ENCODE data around the gene NPFFR1. TPM values are rescaled to one million over a fixed set of nuclear protein-coding genes. Genes with fewer than 3 reads are reported as not detected.

The NPFFR1 gene
- total RNA-seq, 1 donor from 2014 or later = not detected

DNA sequence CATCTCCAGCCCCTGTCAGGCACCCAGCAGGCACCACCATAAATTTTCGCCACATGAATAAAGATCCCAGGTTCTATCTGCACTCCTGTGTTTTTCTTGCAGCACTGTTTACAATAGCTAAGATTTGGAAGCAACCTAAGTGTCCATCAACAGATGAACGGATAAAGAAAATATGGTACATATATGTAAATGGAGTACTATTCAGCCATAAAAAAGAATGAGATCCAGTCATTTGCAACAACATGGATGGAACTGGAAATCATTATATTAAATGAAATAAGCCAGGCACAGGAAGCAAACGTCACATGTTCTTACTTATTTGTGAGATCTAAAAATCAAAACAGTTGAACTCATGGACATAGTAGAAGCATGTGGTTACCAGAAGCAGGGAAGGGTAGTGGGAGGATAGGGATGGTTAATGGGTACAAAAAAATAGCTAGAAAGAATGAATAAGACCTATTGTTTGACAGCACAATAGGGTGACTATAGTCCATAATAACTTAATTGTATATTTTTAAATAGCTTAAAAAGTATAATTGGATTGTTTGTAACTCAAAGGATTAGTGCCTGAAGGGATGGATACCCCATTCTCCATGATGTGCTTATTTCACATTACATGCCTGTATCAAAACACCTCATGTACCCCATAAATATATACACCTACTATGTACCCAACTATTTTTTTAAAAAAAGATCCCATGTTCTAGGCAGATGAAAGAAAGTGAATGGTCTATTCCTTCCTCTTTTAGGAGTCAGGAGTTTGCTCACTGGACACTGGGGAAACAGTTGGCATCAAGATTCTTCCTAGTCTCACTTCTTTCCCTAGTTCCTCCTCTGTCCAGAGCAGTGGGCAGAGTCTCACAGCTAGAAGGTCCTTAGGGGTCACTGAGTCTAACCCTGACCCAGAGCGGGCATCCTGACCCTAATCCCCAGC lies 1.0 kb upstream of the NPFFR1 start:
- Mint-ChIP-seq H3K27me3 (ENCODE audit: insufficient read depth, low read depth) (peaks cover 29% of the 10 kb centered on the region), H3K27ac (no peak overlapping the region), H3K36me3 (no peaks in the 10 kb centered on the region), H3K4me1 (no peaks in the 10 kb centered on the region), H3K4me3 (no peak overlapping the region), H3K9me3 (peaks cover 3% of the 10 kb centered on the region)
- Histone ChIP-seq H3K4me3 (no peak overlapping the region), H3K36me3 (no peaks in the 10 kb centered on the region), H2AFZ (replicated peaks) (no peak overlapping the region), H3K27ac (no peak overlapping the region), H3K79me2 (ENCODE audit: low read depth) (no peaks in the 10 kb centered on the region), H3F3A (ENCODE audit: low read depth) (no peaks in the 10 kb centered on the region), H4K20me1 (ENCODE audit: low read depth) (no peaks in the 10 kb centered on the region), H3K27me3 (peaks cover 64% of the 10 kb centered on the region), H3K4me1 (no peaks in the 10 kb centered on the region), H3K4me2 (no peak overlapping the region), H3K9ac (no peak overlapping the region), H3K9me3 (ENCODE audit: low read depth) (no peaks in the 10 kb centered on the region)
- no peak for TF ChIP-seq EZH2phosphoT487 (IDR thresholded peaks at IDR 0.05)
- TF ChIP-seq CTCF (IDR thresholded peaks at IDR 0.05) = no peak
- DNase-seq (ENCODE audit: low spot score) = no peak

- Mint-ChIP-seq H3K4me3 (peak overlapping the region; percentile 11), H3K27me3 (ENCODE audit: insufficient read depth, low read depth) (peaks cover 29% of the 10 kb centered on the region), H3K4me1 (no peaks in the 10 kb centered on the region), H3K36me3 (no peaks in the 10 kb centered on the region), H3K27ac (no peak overlapping the region), H3K9me3 (peaks cover 3% of the 10 kb centered on the region)
- Histone ChIP-seq H3K27ac (no peak overlapping the region), H3K79me2 (ENCODE audit: low read depth) (no peaks in the 10 kb centered on the region), H3K4me2 (peak overlapping the region; percentile 96), H3K4me1 (no peaks in the 10 kb centered on the region), H4K20me1 (ENCODE audit: low read depth) (no peaks in the 10 kb centered on the region), H2AFZ (replicated peaks) (peak overlapping the region; percentile 91), H3K9me3 (ENCODE audit: low read depth) (no peaks in the 10 kb centered on the region), H3K4me3 (peak overlapping the region; percentile 57), H3K9ac (no peak overlapping the region), H3K27me3 (peaks cover 64% of the 10 kb centered on the region), H3K36me3 (no peaks in the 10 kb centered on the region), H3F3A (ENCODE audit: low read depth) (no peaks in the 10 kb centered on the region)
- TF ChIP-seq EZH2 (IDR thresholded peaks at IDR 0.05) = no peak
- TF ChIP-seq EZH2phosphoT487 (IDR thresholded peaks at IDR 0.05) = no peak
- TF ChIP-seq CTCF (IDR thresholded peaks at IDR 0.05) = no peak
- DNase-seq (ENCODE audit: low spot score) = no peak
Observed at GRCh38 chr10:70283071-70283444, 746 bp downstream of the NPFFR1 start.

DNA sequence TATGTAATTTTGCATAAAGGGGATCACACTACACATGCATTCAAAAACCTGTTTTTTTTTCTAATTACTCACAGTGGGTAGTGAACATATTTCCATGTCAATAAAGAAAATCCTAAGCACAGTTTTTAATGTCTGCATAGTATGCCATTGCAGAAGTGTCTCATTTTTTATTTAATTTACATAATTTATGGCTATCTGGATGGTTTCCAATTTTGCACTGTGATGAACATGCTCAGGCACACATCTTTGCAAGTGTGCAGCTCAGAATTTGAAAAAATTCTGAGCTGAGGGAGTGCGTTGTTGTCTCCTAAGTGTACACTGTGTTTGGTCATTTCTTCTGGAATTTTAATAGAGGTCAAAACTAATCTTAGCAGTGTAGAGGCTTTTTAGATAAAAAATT lies 2.2 kb downstream of the NPFFR1 start:
- DNase-seq (ENCODE audit: low spot score) = no peak
- Histone ChIP-seq H3K4me3 (no peak overlapping the region), H3F3A (ENCODE audit: low read depth) (no peaks in the 10 kb centered on the region), H3K4me2 (no peak overlapping the region), H4K20me1 (ENCODE audit: low read depth) (no peaks in the 10 kb centered on the region), H3K27ac (no peak overlapping the region), H3K79me2 (ENCODE audit: low read depth) (no peaks in the 10 kb centered on the region), H3K9ac (no peak overlapping the region), H3K36me3 (no peaks in the 10 kb centered on the region), H3K9me3 (ENCODE audit: low read depth) (no peaks in the 10 kb centered on the region), H3K4me1 (no peaks in the 10 kb centered on the region), H2AFZ (replicated peaks) (no peak overlapping the region), H3K27me3 (peaks cover 64% of the 10 kb centered on the region)
- H3K4me1 Mint-ChIP-seq = no peaks in the 10 kb centered on the region
- peaks cover 29% of the 10 kb centered on the region for H3K27me3 Mint-ChIP-seq (ENCODE audit: insufficient read depth, low read depth)
- TF ChIP-seq CTCF (IDR thresholded peaks at IDR 0.05) (no peak), EZH2 (IDR thresholded peaks at IDR 0.05) (no peak), EZH2phosphoT487 (IDR thresholded peaks at IDR 0.05) (no peak)
- H3K4me3 Mint-ChIP-seq = no peak overlapping the region
- no peak overlapping the region for H3K27ac Mint-ChIP-seq
- peaks cover 3% of the 10 kb centered on the region for H3K9me3 Mint-ChIP-seq
- H3K36me3 Mint-ChIP-seq = no peaks in the 10 kb centered on the region

Data from neural progenitor cell (in vitro differentiated cells).